IMR-90 (cell line): ENCODE results near the gene USH2A.

Experiments
- BHLHE40 ChIP-seq: fragments of 150-350 bp; IDR thresholded peaks from 2 replicates; pipeline ENCODE4 v1.6.1; 2016; ENCODE audit warnings: mild to moderate bottlenecking, low read depth, low read length
- CEBPB ChIP-seq: IDR thresholded peaks from 2 replicates; pipeline ENCODE4 v1.6.1; 2012; ENCODE audit warnings: low read depth, low read length, improper control_type of control experiment
- CHD1 ChIP-seq: IDR thresholded peaks from 2 replicates; pipeline ENCODE4 v1.6.1; 2012; ENCODE audit warnings: low read depth, low read length, improper control_type of control experiment
- CTCF ChIP-seq: conservative IDR thresholded peaks from 2 replicates; pipeline ENCODE4 v1.5.1; 2012; ENCODE audit warnings: mild to moderate bottlenecking, low read depth, low read length, improper control_type of control experiment
- ELK1 ChIP-seq: fragments of 150-350 bp; IDR thresholded peaks from 2 replicates; pipeline ENCODE4 v1.6.1; 2016; ENCODE audit warnings: low read depth, mild to moderate bottlenecking, low read length, moderate library complexity, borderline replicate concordance
- MAZ ChIP-seq: IDR thresholded peaks from 2 replicates; pipeline ENCODE4 v1.6.1; 2012; ENCODE audit warnings: low read depth, mild to moderate bottlenecking, low read length, improper control_type of control experiment, moderate library complexity, borderline replicate concordance
- MXI1 ChIP-seq: IDR thresholded peaks from 2 replicates; pipeline ENCODE4 v1.6.1; 2012; ENCODE audit warnings: low read depth, mild to moderate bottlenecking, low read length, moderate library complexity, borderline replicate concordance
- NFE2L2 ChIP-seq: fragments of 150-350 bp; IDR thresholded peaks from 2 replicates; pipeline ENCODE4 v1.6.1; 2016; ENCODE audit warnings: low read depth, mild to moderate bottlenecking, low read length
- POLR2A ChIP-seq: IDR thresholded peaks from 2 replicates; pipeline ENCODE4 v1.6.1; 2012; ENCODE audit warnings: mild to moderate bottlenecking, low read depth, low read length
- RAD21 ChIP-seq: IDR thresholded peaks from 2 replicates; pipeline ENCODE4 v1.6.1; 2012; ENCODE audit warnings: low read length, improper control_type of control experiment
- RFX5 ChIP-seq: IDR thresholded peaks from 2 replicates; pipeline ENCODE4 v1.8.0; 2012; ENCODE audit warnings: low read depth, mild to moderate bottlenecking, low read length, moderate library complexity
- SMC3 ChIP-seq: fragments of 150-350 bp; IDR thresholded peaks from 2 replicates; pipeline ENCODE4 v1.6.1; 2016; ENCODE audit warnings: low read depth, mild to moderate bottlenecking, antibody characterized with exemption, low read length, moderate library complexity
- USF2 ChIP-seq: fragments of 150-350 bp; IDR thresholded peaks from 2 replicates; pipeline ENCODE4 v1.6.1; 2017; ENCODE audit warnings: mild to moderate bottlenecking, antibody characterized with exemption, low read length, low read depth

GRCh38 chr1:215863796-215864195 lies 559.5 kb downstream of the USH2A start:
- TF ChIP-seq SMC3 = no peak
- TF ChIP-seq CTCF = no peak
- no peak for TF ChIP-seq RAD21
- no peak for TF ChIP-seq ELK1
- no peak for TF ChIP-seq POLR2A
- TF ChIP-seq CEBPB = no peak
- TF ChIP-seq CHD1 = no peak
- no peak for TF ChIP-seq USF2
- no peak for TF ChIP-seq MAZ
- no peak for TF ChIP-seq NFE2L2
- no peak for TF ChIP-seq MXI1
- TF ChIP-seq BHLHE40 = no peak
- no peak for TF ChIP-seq RFX5
